Endothelial cell of umbilical vein (primary cell): Measurements from ENCODE around the gene SPDL1. TPM values are rescaled to one million over a fixed set of nuclear protein-coding genes. Genes with fewer than 3 reads are reported as not detected.
"Not testable (repeated sequence)": the region's sequence is repeated elsewhere in the genome, so short reads cannot be mapped to it uniquely, and the experiment has no call there.

ENCODE experiments used
- BruUV-seq: library from RNA; stranded (reverse); fragments of 400-500 nt; replicated peaks from 2 replicates; lab custom pipeline; 2021; lab: Mats Ljungman, UMichigan
- CTCF ChIA-PET: fragments of 300-600, 350-600 bp; sonication (Branson Sonifier 250); formaldehyde crosslinking; loops from one replicate; lab custom pipeline; 2021; ENCODE audit warnings: antibody characterized with exemption, inconsistent platforms; lab: Charles Lee
- POLR2A ChIA-PET: fragments of 300-600, 350-600 bp; sonication (Branson Sonifier 250); formaldehyde crosslinking; loops from one replicate; lab custom pipeline; 2021; ENCODE audit warnings: antibody characterized with exemption, inconsistent platforms; lab: Charles Lee
- DNase-seq: peaks from one replicate; pipeline ENCODE4 v3.0.0-alpha.2; 2011; ENCODE audit warnings: low read depth, low spot score
- FAIRE-seq: peaks from 2 replicates; lab custom pipeline; 2011; peaks lifted over from hg19 to GRCh38; lab: Jason Lieb, UNC
- H2AFZ ChIP-seq: 2 replicates; pipeline ENCODE4 v1.6.0; 2012; ENCODE audit warnings: low read depth, low read length, control low read depth, inconsistent platforms
- H3K27ac ChIP-seq: 2 replicates; pipeline ENCODE4 v1.5.1; 2011; ENCODE audit warnings: low read depth, mild to moderate bottlenecking, control low read depth, low read length, moderate library complexity; ENCODE audit not compliant: insufficient read depth
- H3K27me3 ChIP-seq, 2 experiments: 2 replicates each; pipeline versions ENCODE4 v1.6.0 to v1.6.1; 2011; ENCODE audit warnings: low read length in 2 of 2, mixed read lengths in 1 of 2; ENCODE audit not compliant: control insufficient read depth in 2 of 2, insufficient read depth in 2 of 2
- H3K36me3 ChIP-seq, 2 experiments: 2 replicates in 1 of 2; 3 replicates in 1 of 2; pipeline ENCODE4 v1.5.1; 2011; ENCODE audit warnings: low read length in 2 of 2, mild to moderate bottlenecking in 1 of 2, moderate library complexity in 1 of 2; ENCODE audit not compliant: control insufficient read depth in 2 of 2, insufficient read depth in 2 of 2; ENCODE audit errors: extremely low read depth in 1 of 2
- H3K4me1 ChIP-seq: 3 replicates; pipeline ENCODE4 v1.5.1; 2011; ENCODE audit warnings: mild to moderate bottlenecking, low read length; ENCODE audit not compliant: control insufficient read depth, insufficient read depth; ENCODE audit errors: extremely low read depth
- H3K4me2 ChIP-seq: 2 replicates; pipeline ENCODE4 v1.6.1; 2011; ENCODE audit warnings: low read length, control low read depth, mixed read lengths; ENCODE audit not compliant: insufficient read depth
- H3K4me3 ChIP-seq, 3 experiments: fragments of 200-600 bp in 1 of 3; sonication (generic), shearing (Covaris generic) in 1 of 3; replicated peaks in 1 of 3; 2 replicates each; pipeline ENCODE4 v1.5.1; 2011 to 2016; ENCODE audit warnings: control low read depth in 3 of 3, low read length in 3 of 3, mild to moderate bottlenecking in 2 of 3, inconsistent platforms in 1 of 3, low read depth in 1 of 3, moderate library complexity in 1 of 3; ENCODE audit not compliant: insufficient read depth in 1 of 3
- H3K79me2 ChIP-seq: 2 replicates; pipeline ENCODE4 v1.6.0; 2012; ENCODE audit warnings: low read length, inconsistent platforms; ENCODE audit not compliant: control insufficient read depth, insufficient read depth
- H3K9ac ChIP-seq: replicated peaks from 2 replicates; pipeline ENCODE3; 2011; ENCODE audit warnings: low read length, control low read depth; ENCODE audit not compliant: insufficient read depth; ENCODE audit errors: extremely low read depth
- H3K9me1 ChIP-seq: replicated peaks from 3 replicates; pipeline ENCODE4 v1.6.0; 2011; ENCODE audit warnings: mild to moderate bottlenecking, low read length; ENCODE audit not compliant: control insufficient read depth, insufficient read depth; ENCODE audit errors: extremely low read depth
- H3K9me3 ChIP-seq: replicated peaks from 2 replicates; pipeline ENCODE4 v1.5.1; 2012; ENCODE audit warnings: low read length, inconsistent platforms; ENCODE audit not compliant: control insufficient read depth, insufficient read depth
- H4K20me1 ChIP-seq: replicated peaks from 2 replicates; pipeline ENCODE3; 2011; ENCODE audit warnings: mild to moderate bottlenecking, low read length; ENCODE audit not compliant: control insufficient read depth, insufficient read depth; ENCODE audit errors: extremely low read depth
- CTCF ChIP-seq, 2 donors: IDR thresholded peaks; 1 replicate in 1 of 2; 2 replicates in 1 of 2; pipeline ENCODE4 v1.5.1; 2011; ENCODE audit warnings: low read length in 2 of 2, mild to moderate bottlenecking in 2 of 2, moderate library complexity in 2 of 2, control low read depth in 1 of 2, inconsistent platforms in 1 of 2, low read depth in 1 of 2; ENCODE audit not compliant: insufficient read depth in 1 of 2; ENCODE audit errors: extremely low read depth in 1 of 2
- EZH2 ChIP-seq: IDR thresholded peaks from 2 replicates; pipeline ENCODE4 v1.6.1; 2012; ENCODE audit warnings: borderline replicate concordance, low read depth, mild to moderate bottlenecking, moderate library complexity, low read length, inconsistent platforms; ENCODE audit not compliant: severe bottlenecking
- FOS ChIP-seq: IDR thresholded peaks from 2 replicates; pipeline ENCODE4 v1.6.1; 2011; ENCODE audit warnings: mild to moderate bottlenecking, low read length, moderate library complexity, borderline replicate concordance; ENCODE audit not compliant: insufficient read depth
- POLR2A ChIP-seq: IDR thresholded peaks from 2 replicates; pipeline ENCODE4 v1.6.1; 2012; ENCODE audit warnings: low read depth, mild to moderate bottlenecking, control low read depth, low read length
- POLR2AphosphoS5 ChIP-seq: IDR thresholded peaks from 2 replicates; pipeline ENCODE4 v1.6.1; 2012; ENCODE audit warnings: low read depth, mild to moderate bottlenecking, control low read depth, low read length, moderate library complexity; ENCODE audit not compliant: insufficient read depth
- dilution Hi-C: fragments of 300-500 bp; cut with MboI; formaldehyde crosslinking; loops from one replicate; pipeline ENCODE4 v1.15.0; 2019; ENCODE audit warnings: low sequenced_read_pairs; ENCODE audit not compliant: extremely low pct_ligation_motif_present
- intact Hi-C: fragments of 100-400 bp; cut with micrococcal nuclease; formaldehyde crosslinking; loops from one replicate; pipeline ENCODE4 v1.10.0; 2022
- polyA plus RNA-seq, 4 experiments: library from polyadenylated mRNA; depleted of rRNA in 3 of 4; stranded (reverse) in 3 of 4; unstranded in 1 of 4; fragments of >200 nt; gene quantifications; 2 replicates each; pipeline versions ENCODE4 v1.2.1 to v1.2.3, GENCODE V29; 2011 to 2012; ENCODE audit warnings: missing spikeins in 1 of 4
- total RNA-seq: library from RNA; stranded (reverse); gene quantifications from 2 replicates; pipeline ENCODE4 v1.2.3, GENCODE V29; 2021
- TF ChIP-seq, protein P1 (sequence below): IDR thresholded peaks from 2 replicates; pipeline ENCODE4 v1.6.1; 2011; ENCODE audit not compliant: insufficient read depth, insufficient read length

SPDL1 gene
- total and polyA plus RNA-seq, 2 donors (not counting 3 experiments of a cell fraction or from before 2014, with no cell fraction given): 19.7 to 51.8 TPM

- H3K4me2 ChIP-seq: no peak overlapping the region
- H4K20me1 ChIP-seq: no peaks in the 10 kb centered on the region
- ChIA-PET POLR2A (no interaction called here), CTCF (no interaction called here)
- H3K36me3 ChIP-seq: no peaks in the 10 kb centered on the region
- no peaks in the 10 kb centered on the region for H3K9me1 ChIP-seq
- H2AFZ ChIP-seq: no peak overlapping the region
- H3K4me3 ChIP-seq: no peak overlapping the region
- intact Hi-C loops: no loop called here
- H3K27ac ChIP-seq: no peak overlapping the region
- no peaks in the 10 kb centered on the region for H3K9me3 ChIP-seq
- no peaks in the 10 kb centered on the region for H3K4me1 ChIP-seq
- no TSS peak for BruUV-seq
- TF ChIP-seq CTCF (IDR thresholded peaks at IDR 0.05; ENCODE audit: extremely low read depth in 1 of 2, insufficient read depth in 1 of 2, low read depth in 1 of 2, low read length in 2 of 2) (no peak), POLR2AphosphoS5 (no peak), EZH2 (no peak), POLR2A (no peak), FOS (no peak)
- TF ChIP-seq, protein P1, sequence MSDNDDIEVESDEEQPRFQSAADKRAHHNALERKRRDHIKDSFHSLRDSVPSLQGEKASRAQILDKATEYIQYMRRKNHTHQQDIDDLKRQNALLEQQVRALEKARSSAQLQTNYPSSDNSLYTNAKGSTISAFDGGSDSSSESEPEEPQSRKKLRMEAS: no peak
- no peaks in the 10 kb centered on the region for H3K27me3 ChIP-seq
- FAIRE-seq (no peak), DNase-seq (no peak)
- dilution Hi-C loops: no loop called here
- no peaks in the 10 kb centered on the region for H3K79me2 ChIP-seq
- H3K9ac ChIP-seq: no peak overlapping the region
These were observed 32.0 kb downstream of the SPDL1 start for GRCh38 chr5:169615561-169615960.

- H3K79me2 ChIP-seq, FAIRE-seq, H3K27me3 ChIP-seq, H3K4me1 ChIP-seq, H3K9me3 ChIP-seq, BruUV-seq, dilution Hi-C loops, H3K4me2 ChIP-seq, H2AFZ ChIP-seq, H4K20me1 ChIP-seq, DNase-seq, intact Hi-C loops, H3K9ac ChIP-seq, CTCF ChIA-PET, H3K36me3 ChIP-seq, H3K27ac ChIP-seq, POLR2A ChIA-PET, H3K4me3 ChIP-seq, H3K9me1 ChIP-seq: not testable (repeated sequence)
These were observed 40.7 kb downstream of the SPDL1 start for GRCh38 chr5:169624307-169624706.
